ENCODE results near the gene DQX1.

DQX1 gene

DNA sequence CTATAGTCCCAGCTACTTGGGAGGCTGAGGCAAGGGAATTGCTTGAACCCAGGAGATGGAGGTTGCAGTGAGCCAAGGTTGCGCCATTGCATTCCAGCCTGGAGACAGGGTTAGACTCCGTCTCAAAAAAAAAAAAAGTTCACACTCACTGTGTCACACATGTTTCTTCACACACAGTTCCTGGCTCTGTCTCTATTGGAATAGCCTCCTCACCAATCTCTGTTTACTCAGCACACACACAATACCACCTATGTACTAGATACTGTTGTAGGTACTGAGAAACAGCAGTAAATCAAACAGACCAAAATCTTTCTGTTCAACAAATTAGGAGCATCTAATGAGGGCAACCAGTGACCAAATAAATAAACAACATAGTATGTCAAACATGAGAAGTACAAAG is 39.9 kb downstream of the DQX1 start:
- no peak for TF ChIP-seq ZFX (IDR thresholded peaks at IDR 0.05; ENCODE audit: borderline replicate concordance)
- no peak for TF ChIP-seq CTCF (IDR thresholded peaks at IDR 0.05)
- H3K27ac ChIP-seq: no peak overlapping the region

GRCh38 chr2:74483675-74484164 is 42.3 kb downstream of the DQX1 start:
- peak overlapping the region; percentile 84 for H3K27ac ChIP-seq

DNA sequence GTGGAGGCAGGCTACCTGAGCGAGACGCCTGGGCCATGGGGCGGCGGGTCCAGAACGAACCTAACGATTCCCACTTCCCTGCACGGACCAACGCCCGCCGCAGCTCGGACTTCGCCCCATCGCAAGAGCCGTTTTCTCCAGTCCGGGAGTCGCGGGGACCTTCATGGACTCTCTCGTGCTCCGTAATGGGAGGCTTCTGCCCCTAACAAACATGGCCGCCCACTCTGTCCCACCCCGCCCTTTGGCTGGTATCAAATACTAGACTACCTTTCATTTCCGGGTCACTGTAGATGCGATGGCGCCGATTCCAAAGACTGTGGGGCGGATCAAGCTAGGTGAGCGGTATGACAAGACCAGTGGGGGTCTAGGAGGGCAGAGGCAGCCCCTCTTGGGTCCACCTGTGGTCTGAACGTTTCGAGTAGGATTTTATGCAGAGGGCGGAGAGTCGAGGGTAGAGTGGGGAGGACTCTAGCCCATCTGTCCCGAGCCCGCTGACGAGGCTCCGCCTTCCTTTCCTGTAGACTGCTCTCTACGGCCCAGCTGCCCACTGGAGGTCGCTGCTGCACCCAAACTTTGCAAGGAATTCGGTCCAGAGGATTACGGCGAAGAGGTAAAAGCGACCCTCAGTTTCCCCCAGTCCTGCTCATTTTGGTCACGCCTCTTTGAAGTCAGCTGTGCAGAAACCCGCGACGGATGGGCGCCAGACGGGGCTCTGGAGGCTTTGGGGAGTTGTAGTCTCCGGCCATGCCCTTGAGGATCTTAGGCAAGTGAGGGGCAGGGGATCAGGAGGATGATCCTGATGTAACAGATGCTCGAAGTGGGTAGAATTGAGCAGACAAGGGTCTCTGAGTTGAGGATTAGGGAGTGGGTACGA is 43.0 kb downstream of the DQX1 start, which contains the start of the genes CCDC142 and TTC31:
Gene CCDC142, minus strand, starts transcription at position 198 of the 874 bp plus-strand sequence. Its CDS starts 161 bp downstream, at position 37.
Gene TTC31, plus strand, starts transcription at position 281 of the 874 bp plus-strand sequence. Its CDS starts 15 bp downstream, at position 296.
- TF ChIP-seq ZFX (IDR thresholded peaks at IDR 0.05; ENCODE audit: borderline replicate concordance) (no peak), CTCF (IDR thresholded peaks at IDR 0.05) (peak; percentile 92)
- peak within 1 kb of the TSS; percentile 84 for H3K27ac ChIP-seq

DNA sequence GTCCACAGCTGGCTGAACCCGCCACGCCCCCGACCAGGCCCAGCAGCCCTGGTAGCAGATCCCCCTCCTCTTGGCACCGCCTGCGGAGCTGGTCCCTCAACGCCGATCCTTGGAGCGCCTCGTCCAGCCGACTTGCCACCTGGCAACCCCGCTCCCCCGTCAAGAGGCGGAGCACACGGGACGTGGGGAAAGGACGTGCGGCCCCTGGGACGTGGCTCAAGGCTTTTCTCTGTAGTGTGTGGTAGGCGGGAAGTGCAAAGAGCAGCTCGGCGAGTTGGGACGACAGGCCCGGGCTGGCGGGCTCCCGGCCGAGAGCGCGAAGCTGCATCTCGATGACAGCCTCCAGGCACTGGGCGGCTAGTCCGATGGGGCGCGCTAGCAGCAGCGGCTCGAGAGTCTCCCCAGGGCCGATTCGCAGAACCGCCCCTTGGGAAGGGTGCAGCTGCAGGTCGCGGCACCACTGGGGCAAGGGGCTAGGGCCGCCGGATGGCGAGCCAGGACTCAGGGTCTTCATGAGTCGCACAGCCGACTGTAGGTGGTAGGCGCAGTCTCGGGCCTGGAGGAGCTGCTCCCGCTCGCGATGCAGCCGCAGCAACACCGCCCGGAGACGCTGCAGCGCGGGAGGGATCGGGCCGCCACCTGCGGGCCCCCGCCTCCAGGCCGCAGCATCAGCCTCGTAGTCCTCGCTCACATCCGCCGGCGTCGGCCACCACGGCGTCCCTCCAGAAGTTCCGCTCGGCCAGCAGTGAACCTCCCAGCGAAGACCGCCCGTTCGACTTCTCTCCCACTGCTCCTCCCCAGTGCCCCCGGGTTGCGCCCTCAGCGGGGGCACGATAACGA is 43.9 kb downstream of the DQX1 start:
- H3K27ac ChIP-seq: peak overlapping the region; percentile 84
- TF ChIP-seq CTCF (IDR thresholded peaks at IDR 0.05) (no peak), ZFX (IDR thresholded peaks at IDR 0.05; ENCODE audit: borderline replicate concordance) (no peak)

GRCh38 chr2:74481431-74481830 is 44.6 kb downstream of the DQX1 start:
- TF ChIP-seq ZFX (IDR thresholded peaks at IDR 0.05; ENCODE audit: borderline replicate concordance): no peak
- no peak for TF ChIP-seq CTCF (IDR thresholded peaks at IDR 0.05)
- peak overlapping the region; percentile 84 for H3K27ac ChIP-seq

DNA sequence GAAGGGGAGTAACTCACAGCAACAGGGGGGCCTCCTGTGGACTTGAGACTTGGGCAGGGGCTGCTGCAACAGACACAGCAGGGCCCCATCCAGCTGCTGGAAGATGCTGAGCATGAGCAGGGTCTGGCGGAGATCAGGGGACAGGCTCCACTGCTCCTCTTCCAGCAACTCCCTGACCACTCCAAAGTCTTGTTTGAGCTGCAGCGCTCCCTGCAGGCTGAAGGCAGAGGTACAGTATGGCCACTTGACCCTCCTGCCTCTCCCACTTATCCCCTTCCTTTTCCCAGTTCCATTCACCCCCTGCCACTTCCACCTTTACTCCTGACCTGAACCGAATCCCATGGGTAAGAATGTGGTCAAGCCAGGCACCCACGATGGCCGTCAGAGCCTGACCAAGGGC is 51.1 kb downstream of the DQX1 start:
- H3K27ac ChIP-seq: no peak overlapping the region
- no peak for TF ChIP-seq ZFX (IDR thresholded peaks at IDR 0.05; ENCODE audit: borderline replicate concordance)
- TF ChIP-seq CTCF (IDR thresholded peaks at IDR 0.05): peak; percentile 29

GRCh38 chr2:74474481-74474880 is 51.5 kb downstream of the DQX1 start:
- TF ChIP-seq ZFX (IDR thresholded peaks at IDR 0.05; ENCODE audit: borderline replicate concordance): no peak
- H3K27ac ChIP-seq: no peak overlapping the region

- H3K27ac ChIP-seq: peak overlapping the region; percentile 99
- TF ChIP-seq ZFX (IDR thresholded peaks at IDR 0.05; ENCODE audit: borderline replicate concordance) (no peak), CTCF (IDR thresholded peaks at IDR 0.05) (no peak)
Observed at GRCh38 chr2:74472945-74473258, 53.1 kb downstream of the DQX1 start.

Measured in 22Rv1 (cell line).